Measurements from ENCODE around the gene TAF1B.

Gene TAF1B

GRCh38 chr2:9879455-9880194, 36.4 kb downstream of the TAF1B start:
- Histone ChIP-seq H3K4me1 (ENCODE audit: control insufficient read depth in 1 of 2, insufficient read depth in 2 of 2, low read length in 2 of 2) (no peaks in the 10 kb centered on the region), H3K4me3 (ENCODE audit: low read depth in 1 of 2, low read length in 2 of 2) (no peak overlapping the region), H3K36me3 (ENCODE audit: control insufficient read depth in 1 of 2, insufficient read depth in 2 of 2, low read length in 2 of 2) (peaks cover 1 to 45% of the 10 kb centered on the region in 2 donors), H3K9me3 (ENCODE audit: control insufficient read depth in 1 of 2, low read length in 2 of 2) (no peaks in the 10 kb centered on the region), H3K27ac (ENCODE audit: low read depth, low read length) (no peak overlapping the region), H3K9ac (ENCODE audit: low read depth in 1 of 2, low read length in 2 of 2) (no peak overlapping the region), H3K27me3 (ENCODE audit: control insufficient read depth in 1 of 2, insufficient read depth in 2 of 2, low read length in 2 of 2) (no peaks in the 10 kb centered on the region)

GRCh38 chr2:9883897-9884296, 40.6 kb downstream of the TAF1B start:
- Histone ChIP-seq H3K4me3 (ENCODE audit: low read depth in 1 of 2, low read length in 2 of 2) (no peak overlapping the region), H3K9ac (ENCODE audit: low read depth in 1 of 2, low read length in 2 of 2) (no peak overlapping the region), H3K36me3 (ENCODE audit: control insufficient read depth in 1 of 2, insufficient read depth in 2 of 2, low read length in 2 of 2) (peaks cover 9 to 30% of the 10 kb centered on the region in 2 donors), H3K27ac (ENCODE audit: low read depth, low read length) (no peak overlapping the region), H3K4me1 (ENCODE audit: control insufficient read depth in 1 of 2, insufficient read depth in 2 of 2, low read length in 2 of 2) (no peaks in the 10 kb centered on the region), H3K27me3 (ENCODE audit: control insufficient read depth in 1 of 2, insufficient read depth in 2 of 2, low read length in 2 of 2) (no peaks in the 10 kb centered on the region), H3K9me3 (ENCODE audit: control insufficient read depth in 1 of 2, low read length in 2 of 2) (peaks cover 0 to 8% of the 10 kb centered on the region in 2 donors)

- no peak overlapping the region for H3K4me3 ChIP-seq (ENCODE audit: low read depth in 1 of 2, low read length in 2 of 2)
- peaks cover 0 to 8% of the 10 kb centered on the region in 2 donors for H3K9me3 ChIP-seq (ENCODE audit: control insufficient read depth in 1 of 2, low read length in 2 of 2)
- no peak overlapping the region for H3K27ac ChIP-seq (ENCODE audit: low read depth, low read length)
- no peak overlapping the region for H3K9ac ChIP-seq (ENCODE audit: low read depth in 1 of 2, low read length in 2 of 2)
- no peaks in the 10 kb centered on the region for H3K27me3 ChIP-seq (ENCODE audit: control insufficient read depth in 1 of 2, insufficient read depth in 2 of 2, low read length in 2 of 2)
- peaks cover 9 to 27% of the 10 kb centered on the region in 2 donors for H3K36me3 ChIP-seq (ENCODE audit: control insufficient read depth in 1 of 2, insufficient read depth in 2 of 2, low read length in 2 of 2)
- no peaks in the 10 kb centered on the region for H3K4me1 ChIP-seq (ENCODE audit: control insufficient read depth in 1 of 2, insufficient read depth in 2 of 2, low read length in 2 of 2)
Observed at GRCh38 chr2:9884436-9884835, 41.2 kb downstream of the TAF1B start.

- Histone ChIP-seq H3K4me3 (ENCODE audit: low read depth in 1 of 2, low read length in 2 of 2) (no peak overlapping the region), H3K27me3 (ENCODE audit: control insufficient read depth in 1 of 2, insufficient read depth in 2 of 2, low read length in 2 of 2) (no peaks in the 10 kb centered on the region), H3K9me3 (ENCODE audit: control insufficient read depth in 1 of 2, low read length in 2 of 2) (peaks cover 0 to 8% of the 10 kb centered on the region in 2 donors), H3K36me3 (ENCODE audit: control insufficient read depth in 1 of 2, insufficient read depth in 2 of 2, low read length in 2 of 2) (peaks cover 9 to 20% of the 10 kb centered on the region in 2 donors), H3K27ac (ENCODE audit: low read depth, low read length) (no peak overlapping the region), H3K9ac (ENCODE audit: low read depth in 1 of 2, low read length in 2 of 2) (no peak overlapping the region), H3K4me1 (ENCODE audit: control insufficient read depth in 1 of 2, insufficient read depth in 2 of 2, low read length in 2 of 2) (no peaks in the 10 kb centered on the region)
Observed at GRCh38 chr2:9885036-9885684, 41.9 kb downstream of the TAF1B start.

GRCh38 chr2:9887513-9887912, 44.2 kb downstream of the TAF1B start:
- Histone ChIP-seq H3K27ac (ENCODE audit: low read depth, low read length) (no peak overlapping the region), H3K4me3 (ENCODE audit: low read depth in 1 of 2, low read length in 2 of 2) (no peak overlapping the region), H3K9ac (ENCODE audit: low read depth in 1 of 2, low read length in 2 of 2) (no peak overlapping the region), H3K4me1 (ENCODE audit: control insufficient read depth in 1 of 2, insufficient read depth in 2 of 2, low read length in 2 of 2) (no peaks in the 10 kb centered on the region), H3K9me3 (ENCODE audit: control insufficient read depth in 1 of 2, low read length in 2 of 2) (peaks cover 0 to 8% of the 10 kb centered on the region in 2 donors), H3K36me3 (ENCODE audit: control insufficient read depth in 1 of 2, insufficient read depth in 2 of 2, low read length in 2 of 2) (peaks cover 14% of the 10 kb centered on the region in 2 donors), H3K27me3 (ENCODE audit: control insufficient read depth in 1 of 2, insufficient read depth in 2 of 2, low read length in 2 of 2) (no peaks in the 10 kb centered on the region)

- Histone ChIP-seq H3K4me1 (ENCODE audit: control insufficient read depth in 1 of 2, insufficient read depth in 2 of 2, low read length in 2 of 2) (no peaks in the 10 kb centered on the region), H3K9me3 (ENCODE audit: control insufficient read depth in 1 of 2, low read length in 2 of 2) (peaks cover 0 to 8% of the 10 kb centered on the region in 2 donors), H3K9ac (ENCODE audit: low read depth in 1 of 2, low read length in 2 of 2) (no peak overlapping the region), H3K27me3 (ENCODE audit: control insufficient read depth in 1 of 2, insufficient read depth in 2 of 2, low read length in 2 of 2) (no peaks in the 10 kb centered on the region), H3K4me3 (ENCODE audit: low read depth in 1 of 2, low read length in 2 of 2) (no peak overlapping the region), H3K36me3 (ENCODE audit: control insufficient read depth in 1 of 2, insufficient read depth in 2 of 2, low read length in 2 of 2) (peaks cover 0 to 11% of the 10 kb centered on the region in 2 donors), H3K27ac (ENCODE audit: low read depth, low read length) (no peak overlapping the region)
Observed at GRCh38 chr2:9889812-9890261, 46.6 kb downstream of the TAF1B start.

- Histone ChIP-seq H3K4me1 (ENCODE audit: control insufficient read depth in 1 of 2, insufficient read depth in 2 of 2, low read length in 2 of 2) (peaks cover 0 to 7% of the 10 kb centered on the region in 2 donors), H3K9ac (ENCODE audit: low read depth in 1 of 2, low read length in 2 of 2) (no peak overlapping the region), H3K4me3 (ENCODE audit: low read depth in 1 of 2, low read length in 2 of 2) (no peak overlapping the region), H3K27ac (ENCODE audit: low read depth, low read length) (no peak overlapping the region), H3K9me3 (ENCODE audit: control insufficient read depth in 1 of 2, low read length in 2 of 2) (peaks cover 0 to 7% of the 10 kb centered on the region in 2 donors), H3K36me3 (ENCODE audit: control insufficient read depth in 1 of 2, insufficient read depth in 2 of 2, low read length in 2 of 2) (peaks cover 0 to 6% of the 10 kb centered on the region in 2 donors), H3K27me3 (ENCODE audit: control insufficient read depth in 1 of 2, insufficient read depth in 2 of 2, low read length in 2 of 2) (no peaks in the 10 kb centered on the region)
Observed at GRCh38 chr2:9892236-9892635, 49.0 kb downstream of the TAF1B start.

GRCh38 chr2:9895669-9896590, 52.7 kb downstream of the TAF1B start:
- Histone ChIP-seq H3K4me3 (ENCODE audit: low read depth in 1 of 2, low read length in 2 of 2) (no peak overlapping the region), H3K36me3 (ENCODE audit: control insufficient read depth in 1 of 2, insufficient read depth in 2 of 2, low read length in 2 of 2) (peaks cover 0 to 5% of the 10 kb centered on the region in 2 donors), H3K4me1 (ENCODE audit: control insufficient read depth in 1 of 2, insufficient read depth in 2 of 2, low read length in 2 of 2) (peaks cover 0 to 7% of the 10 kb centered on the region in 2 donors), H3K9me3 (ENCODE audit: control insufficient read depth in 1 of 2, low read length in 2 of 2) (no peaks in the 10 kb centered on the region), H3K9ac (ENCODE audit: low read depth in 1 of 2, low read length in 2 of 2) (no peak overlapping the region), H3K27ac (ENCODE audit: low read depth, low read length) (no peak overlapping the region), H3K27me3 (ENCODE audit: control insufficient read depth in 1 of 2, insufficient read depth in 2 of 2, low read length in 2 of 2) (no peaks in the 10 kb centered on the region)

GRCh38 chr2:9897331-9897737, 54.1 kb downstream of the TAF1B start:
- Histone ChIP-seq H3K9me3 (ENCODE audit: control insufficient read depth in 1 of 2, low read length in 2 of 2) (no peaks in the 10 kb centered on the region), H3K4me3 (ENCODE audit: low read depth in 1 of 2, low read length in 2 of 2) (no peak overlapping the region), H3K9ac (ENCODE audit: low read depth in 1 of 2, low read length in 2 of 2) (no peak overlapping the region), H3K27ac (ENCODE audit: low read depth, low read length) (no peak overlapping the region), H3K36me3 (ENCODE audit: control insufficient read depth in 1 of 2, insufficient read depth in 2 of 2, low read length in 2 of 2) (peaks cover 0 to 3% of the 10 kb centered on the region in 2 donors), H3K4me1 (ENCODE audit: control insufficient read depth in 1 of 2, insufficient read depth in 2 of 2, low read length in 2 of 2) (peaks cover 0 to 7% of the 10 kb centered on the region in 2 donors), H3K27me3 (ENCODE audit: control insufficient read depth in 1 of 2, insufficient read depth in 2 of 2, low read length in 2 of 2) (no peaks in the 10 kb centered on the region)

Data from duodenal mucosa (tissue), 2 donors.